Endothelial cell of umbilical vein (primary cell): ENCODE measurements around the gene RIMS3. TPM values are rescaled to one million over a fixed set of nuclear protein-coding genes. Genes with fewer than 3 reads are reported as not detected.

Experiments used
- BruUV-seq: library from RNA; stranded (reverse); fragments of 400-500 nt; replicated peaks from 2 replicates; lab custom pipeline; 2021; lab: Mats Ljungman, UMichigan
- CTCF ChIA-PET: fragments of 300-600, 350-600 bp; sonication (Branson Sonifier 250); formaldehyde crosslinking; loops from one replicate; lab custom pipeline; 2021; ENCODE audit warnings: antibody characterized with exemption, inconsistent platforms; lab: Charles Lee
- POLR2A ChIA-PET: fragments of 300-600, 350-600 bp; sonication (Branson Sonifier 250); formaldehyde crosslinking; loops from one replicate; lab custom pipeline; 2021; ENCODE audit warnings: antibody characterized with exemption, inconsistent platforms; lab: Charles Lee
- DNase-seq: peaks from one replicate; pipeline ENCODE4 v3.0.0-alpha.2; 2011; ENCODE audit warnings: low read depth, low spot score
- FAIRE-seq: peaks from 2 replicates; lab custom pipeline; 2011; peaks lifted over from hg19 to GRCh38; lab: Jason Lieb, UNC
- H2AFZ ChIP-seq: 2 replicates; pipeline ENCODE4 v1.6.0; 2012; ENCODE audit warnings: low read depth, low read length, control low read depth, inconsistent platforms
- H3K27ac ChIP-seq: 2 replicates; pipeline ENCODE4 v1.5.1; 2011; ENCODE audit warnings: low read depth, mild to moderate bottlenecking, control low read depth, low read length, moderate library complexity; ENCODE audit not compliant: insufficient read depth
- H3K27me3 ChIP-seq, 2 experiments: 2 replicates each; pipeline versions ENCODE4 v1.6.0 to v1.6.1; 2011; ENCODE audit warnings: low read length in 2 of 2, mixed read lengths in 1 of 2; ENCODE audit not compliant: control insufficient read depth in 2 of 2, insufficient read depth in 2 of 2
- H3K36me3 ChIP-seq, 2 experiments: 2 replicates in 1 of 2; 3 replicates in 1 of 2; pipeline ENCODE4 v1.5.1; 2011; ENCODE audit warnings: low read length in 2 of 2, mild to moderate bottlenecking in 1 of 2, moderate library complexity in 1 of 2; ENCODE audit not compliant: control insufficient read depth in 2 of 2, insufficient read depth in 2 of 2; ENCODE audit errors: extremely low read depth in 1 of 2
- H3K4me1 ChIP-seq: 3 replicates; pipeline ENCODE4 v1.5.1; 2011; ENCODE audit warnings: mild to moderate bottlenecking, low read length; ENCODE audit not compliant: control insufficient read depth, insufficient read depth; ENCODE audit errors: extremely low read depth
- H3K4me2 ChIP-seq: 2 replicates; pipeline ENCODE4 v1.6.1; 2011; ENCODE audit warnings: low read length, control low read depth, mixed read lengths; ENCODE audit not compliant: insufficient read depth
- H3K4me3 ChIP-seq, 3 experiments: fragments of 200-600 bp in 1 of 3; sonication (generic), shearing (Covaris generic) in 1 of 3; replicated peaks in 1 of 3; 2 replicates each; pipeline ENCODE4 v1.5.1; 2011 to 2016; ENCODE audit warnings: control low read depth in 3 of 3, low read length in 3 of 3, mild to moderate bottlenecking in 2 of 3, inconsistent platforms in 1 of 3, low read depth in 1 of 3, moderate library complexity in 1 of 3; ENCODE audit not compliant: insufficient read depth in 1 of 3
- H3K79me2 ChIP-seq: 2 replicates; pipeline ENCODE4 v1.6.0; 2012; ENCODE audit warnings: low read length, inconsistent platforms; ENCODE audit not compliant: control insufficient read depth, insufficient read depth
- H3K9ac ChIP-seq: replicated peaks from 2 replicates; pipeline ENCODE3; 2011; ENCODE audit warnings: low read length, control low read depth; ENCODE audit not compliant: insufficient read depth; ENCODE audit errors: extremely low read depth
- H3K9me1 ChIP-seq: replicated peaks from 3 replicates; pipeline ENCODE4 v1.6.0; 2011; ENCODE audit warnings: mild to moderate bottlenecking, low read length; ENCODE audit not compliant: control insufficient read depth, insufficient read depth; ENCODE audit errors: extremely low read depth
- H3K9me3 ChIP-seq: replicated peaks from 2 replicates; pipeline ENCODE4 v1.5.1; 2012; ENCODE audit warnings: low read length, inconsistent platforms; ENCODE audit not compliant: control insufficient read depth, insufficient read depth
- H4K20me1 ChIP-seq: replicated peaks from 2 replicates; pipeline ENCODE3; 2011; ENCODE audit warnings: mild to moderate bottlenecking, low read length; ENCODE audit not compliant: control insufficient read depth, insufficient read depth; ENCODE audit errors: extremely low read depth
- EZH2 ChIP-seq: IDR thresholded peaks from 2 replicates; pipeline ENCODE4 v1.6.1; 2012; ENCODE audit warnings: borderline replicate concordance, low read depth, mild to moderate bottlenecking, moderate library complexity, low read length, inconsistent platforms; ENCODE audit not compliant: severe bottlenecking
- GATA2 ChIP-seq: IDR thresholded peaks from 2 replicates; pipeline ENCODE4 v1.7.0; 2011; ENCODE audit warnings: low read depth, mild to moderate bottlenecking, moderate library complexity, mixed read lengths, low read length; ENCODE audit not compliant: insufficient read length, insufficient read depth
- JUN ChIP-seq: IDR thresholded peaks from 2 replicates; pipeline ENCODE4 v1.6.1; 2011; ENCODE audit warnings: borderline replicate concordance, low read depth; ENCODE audit not compliant: insufficient read length, insufficient read depth
- POLR2A ChIP-seq: IDR thresholded peaks from 2 replicates; pipeline ENCODE4 v1.6.1; 2012; ENCODE audit warnings: low read depth, mild to moderate bottlenecking, control low read depth, low read length
- POLR2AphosphoS5 ChIP-seq: IDR thresholded peaks from 2 replicates; pipeline ENCODE4 v1.6.1; 2012; ENCODE audit warnings: low read depth, mild to moderate bottlenecking, control low read depth, low read length, moderate library complexity; ENCODE audit not compliant: insufficient read depth
- dilution Hi-C: fragments of 300-500 bp; cut with MboI; formaldehyde crosslinking; loops from one replicate; pipeline ENCODE4 v1.15.0; 2019; ENCODE audit warnings: low sequenced_read_pairs; ENCODE audit not compliant: extremely low pct_ligation_motif_present
- intact Hi-C: fragments of 100-400 bp; cut with micrococcal nuclease; formaldehyde crosslinking; loops from one replicate; pipeline ENCODE4 v1.10.0; 2022
- polyA plus RNA-seq, 4 experiments: library from polyadenylated mRNA; depleted of rRNA in 3 of 4; stranded (reverse) in 3 of 4; unstranded in 1 of 4; fragments of >200 nt; gene quantifications; 2 replicates each; pipeline versions ENCODE4 v1.2.1 to v1.2.3, GENCODE V29; 2011 to 2012; ENCODE audit warnings: missing spikeins in 1 of 4
- total RNA-seq: library from RNA; stranded (reverse); gene quantifications from 2 replicates; pipeline ENCODE4 v1.2.3, GENCODE V29; 2021
- TF ChIP-seq, protein P1 (sequence below): IDR thresholded peaks from 2 replicates; pipeline ENCODE4 v1.6.1; 2011; ENCODE audit not compliant: insufficient read depth, insufficient read length
- TF ChIP-seq, protein P2 (sequence below), 2 donors: IDR thresholded peaks; 1 replicate in 1 of 2; 2 replicates in 1 of 2; pipeline ENCODE4 v1.5.1; 2011; ENCODE audit warnings: low read length in 2 of 2, mild to moderate bottlenecking in 2 of 2, moderate library complexity in 2 of 2, control low read depth in 1 of 2, inconsistent platforms in 1 of 2, low read depth in 1 of 2; ENCODE audit not compliant: insufficient read depth in 1 of 2; ENCODE audit errors: extremely low read depth in 1 of 2

Gene RIMS3
- total and polyA plus RNA-seq, 2 donors (not counting 3 experiments of a cell fraction or from before 2014, with no cell fraction given) = 0.14 to 0.15 TPM

DNA sequence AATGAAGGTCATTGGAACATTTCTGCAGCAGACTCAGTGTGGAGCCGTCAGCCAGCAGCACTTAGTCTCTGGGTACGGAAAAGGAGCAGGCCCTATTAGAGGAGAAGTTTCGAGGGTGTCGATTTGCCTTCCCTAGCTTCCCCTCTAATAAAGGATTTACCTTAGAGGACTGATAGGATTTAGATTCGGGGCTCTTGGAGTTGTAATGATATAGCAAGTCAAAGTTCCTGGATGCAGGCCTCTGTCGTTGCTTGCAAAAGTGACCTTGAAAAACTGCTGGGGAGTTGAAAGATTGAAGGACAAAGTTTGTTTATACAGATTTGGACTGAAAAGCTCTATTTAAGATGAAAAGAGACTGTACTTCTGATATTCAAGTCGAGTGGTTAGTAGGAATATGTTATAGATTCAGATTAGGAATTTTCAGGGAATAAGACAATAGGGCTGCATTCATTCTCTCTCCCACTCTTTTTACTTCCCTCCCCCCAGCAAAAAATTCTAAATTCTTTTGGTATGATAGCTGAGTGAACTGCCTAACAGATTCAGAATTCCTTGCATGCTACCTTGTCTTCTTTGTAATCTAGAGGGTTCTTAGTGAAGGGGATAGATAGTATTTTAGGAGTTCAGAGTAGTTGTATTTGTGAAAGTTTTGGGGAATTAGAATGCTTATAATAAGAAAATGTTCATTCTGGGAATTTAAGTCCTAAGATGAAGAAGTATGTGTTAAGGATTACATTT lies 45.3 kb upstream of the RIMS3 start:
- TSS peak; percentile 37 for BruUV-seq

More for the DNA sequence above, 45.3 kb upstream of the RIMS3 start:
- Histone ChIP-seq H2AFZ (no peak overlapping the region), H3K36me3 (peaks cover 0 to 2% of the 10 kb centered on the region in 2 experiments), H3K27ac (no peak overlapping the region), H3K9ac (no peak overlapping the region), H3K4me2 (peak overlapping the region; percentile 46), H3K27me3 (no peaks in the 10 kb centered on the region), H3K9me1 (no peaks in the 10 kb centered on the region), H3K4me3 (peak overlapping the region in 1 of 3 experiments; percentile 72), H3K9me3 (no peaks in the 10 kb centered on the region), H3K79me2 (peaks cover 18% of the 10 kb centered on the region), H3K4me1 (peaks cover 26% of the 10 kb centered on the region), H4K20me1 (no peaks in the 10 kb centered on the region)
- ChIA-PET POLR2A (interaction anchor here (1.6 kb wide), 1 partner anchor 19 kb away, joined by 5 read pairs; the partner anchor contains the start of gene NFYC), CTCF (interaction anchor here (1.1 to 1.9 kb wide), 5 partner anchors 8 to 59 kb away, joined by 3 to 7 read pairs (median 3); partner anchors contain the start of gene NFYC)
- no peak for FAIRE-seq
- TF ChIP-seq POLR2AphosphoS5 = no peak
- no peak for TF ChIP-seq EZH2
- TF ChIP-seq, protein P1, sequence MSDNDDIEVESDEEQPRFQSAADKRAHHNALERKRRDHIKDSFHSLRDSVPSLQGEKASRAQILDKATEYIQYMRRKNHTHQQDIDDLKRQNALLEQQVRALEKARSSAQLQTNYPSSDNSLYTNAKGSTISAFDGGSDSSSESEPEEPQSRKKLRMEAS = no peak
- TF ChIP-seq GATA2 = no peak
- TF ChIP-seq, protein P2, sequence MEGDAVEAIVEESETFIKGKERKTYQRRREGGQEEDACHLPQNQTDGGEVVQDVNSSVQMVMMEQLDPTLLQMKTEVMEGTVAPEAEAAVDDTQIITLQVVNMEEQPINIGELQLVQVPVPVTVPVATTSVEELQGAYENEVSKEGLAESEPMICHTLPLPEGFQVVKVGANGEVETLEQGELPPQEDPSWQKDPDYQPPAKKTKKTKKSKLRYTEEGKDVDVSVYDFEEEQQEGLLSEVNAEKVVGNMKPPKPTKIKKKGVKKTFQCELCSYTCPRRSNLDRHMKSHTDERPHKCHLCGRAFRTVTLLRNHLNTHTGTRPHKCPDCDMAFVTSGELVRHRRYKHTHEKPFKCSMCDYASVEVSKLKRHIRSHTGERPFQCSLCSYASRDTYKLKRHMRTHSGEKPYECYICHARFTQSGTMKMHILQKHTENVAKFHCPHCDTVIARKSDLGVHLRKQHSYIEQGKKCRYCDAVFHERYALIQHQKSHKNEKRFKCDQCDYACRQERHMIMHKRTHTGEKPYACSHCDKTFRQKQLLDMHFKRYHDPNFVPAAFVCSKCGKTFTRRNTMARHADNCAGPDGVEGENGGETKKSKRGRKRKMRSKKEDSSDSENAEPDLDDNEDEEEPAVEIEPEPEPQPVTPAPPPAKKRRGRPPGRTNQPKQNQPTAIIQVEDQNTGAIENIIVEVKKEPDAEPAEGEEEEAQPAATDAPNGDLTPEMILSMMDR (IDR thresholded peaks at IDR 0.05; ENCODE audit: extremely low read depth in 1 of 2, insufficient read depth in 1 of 2, low read depth in 1 of 2, low read length in 2 of 2) = no peak
- no peak for TF ChIP-seq JUN
- TF ChIP-seq POLR2A = no peak
- peak; percentile 15 for DNase-seq
- intact Hi-C loops = no loop called here
- dilution Hi-C loops = no loop called here
